Dermis blood vessel endothelial cell (primary cell): ENCODE data around the gene ALX3. TPM values are rescaled to one million over a fixed set of nuclear protein-coding genes. Genes with fewer than 3 reads are reported as not detected.

Source experiments
- DNase-seq: peaks from one replicate; pipeline ENCODE4 v3.0.0; 2010
- total RNA-seq: library from RNA; depleted of rRNA; stranded (reverse); fragments of >200 nt; gene quantifications from 2 replicates; pipeline ENCODE4 v1.2.3, GENCODE V29; 2014

The ALX3 gene
- not detected in 2 replicates for total RNA-seq

- no peak for DNase-seq
These were observed at the start of gene ALX3 for GRCh38 chr1:110070671-110071242. TSS of gene ALX3 (minus strand) at chr1:110070672. CDS start at chr1:110070612, 60 bp downstream.

GRCh38 chr1:110119843-110120242 is 49.4 kb upstream of the ALX3 start:
- no peak for DNase-seq

DNA sequence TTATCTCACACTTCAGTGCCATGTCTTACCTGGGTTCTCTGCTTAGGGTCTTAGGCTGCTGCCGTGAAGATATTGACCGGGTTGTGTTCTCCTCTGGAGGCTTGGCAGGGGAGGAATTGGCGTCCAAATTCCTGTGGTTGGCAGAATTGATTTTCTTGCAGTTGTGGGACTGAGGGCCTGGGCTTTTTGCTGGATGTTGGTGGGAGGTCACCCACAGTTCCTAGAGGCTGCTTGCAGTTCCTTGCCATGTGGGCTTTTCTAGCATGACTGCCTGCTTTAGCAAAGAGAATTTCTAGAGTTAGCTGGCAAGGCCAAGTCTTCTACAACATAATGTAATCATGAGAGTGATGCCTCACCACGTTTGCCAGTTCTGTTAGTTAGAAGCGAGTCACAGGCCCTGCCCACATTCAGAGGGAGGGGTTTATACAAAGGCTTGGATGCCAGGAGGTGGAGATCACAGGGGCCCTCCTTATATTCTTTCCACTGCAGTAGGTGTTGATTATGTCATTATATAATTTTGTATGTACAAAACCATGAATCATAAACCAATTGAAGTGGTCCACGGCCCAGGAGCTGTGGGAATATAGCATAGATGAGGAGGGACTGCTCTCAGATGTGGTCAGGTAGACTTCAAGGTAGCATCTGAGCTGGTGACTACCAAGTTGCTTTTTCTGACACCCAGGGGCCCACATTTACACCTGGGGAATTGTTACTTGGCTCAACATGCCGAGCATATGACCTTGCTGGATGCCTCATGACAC is 48.3 kb upstream of the ALX3 start:
- DNase-seq, result no peak

GRCh38 chr1:110114784-110115183 is 44.3 kb upstream of the ALX3 start:
- DNase-seq, result no peak

DNA sequence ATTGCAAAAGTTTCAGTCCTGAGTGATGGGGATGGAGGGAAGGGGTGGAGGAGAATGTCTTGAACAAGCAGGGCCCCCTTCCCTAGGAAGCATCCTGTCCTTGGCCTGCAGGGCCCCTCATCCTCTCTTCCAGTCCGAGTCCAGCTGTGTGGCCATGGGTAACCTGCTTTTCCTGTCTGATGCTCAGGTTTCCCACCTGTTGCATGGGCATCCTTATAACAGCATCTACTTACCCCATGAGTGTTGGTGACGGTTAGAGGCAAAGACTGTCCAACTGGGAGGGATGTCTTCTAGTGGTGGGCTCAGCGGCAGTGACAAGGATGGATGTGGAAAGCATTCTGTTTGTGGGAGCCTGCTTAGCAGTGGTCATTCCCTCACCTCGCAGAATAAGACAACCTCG is 43.7 kb upstream of the ALX3 start:
- DNase-seq, result no peak

DNA sequence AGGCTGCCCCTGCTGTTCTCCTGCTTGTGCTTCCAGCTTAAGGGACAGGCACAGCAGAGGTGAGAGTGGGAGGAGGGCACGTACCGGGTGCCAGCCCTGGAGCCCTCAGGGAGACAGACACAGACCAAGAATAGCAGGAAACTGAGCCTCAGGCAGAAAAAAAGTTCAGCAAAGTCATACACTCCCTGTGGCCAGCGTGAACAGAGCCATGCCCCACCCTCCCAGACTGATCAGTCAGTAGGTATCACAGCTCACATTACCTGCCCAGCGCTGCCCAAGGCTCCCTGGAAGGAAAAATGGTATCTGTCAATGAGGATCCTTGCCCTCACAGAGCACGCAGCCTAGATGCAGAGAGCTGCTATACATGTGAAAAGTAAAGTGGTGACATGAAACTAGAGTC is 43.1 kb upstream of the ALX3 start:
- DNase-seq, result no peak

GRCh38 chr1:110112656-110113055 is 42.2 kb upstream of the ALX3 start:
- no peak for DNase-seq

DNA sequence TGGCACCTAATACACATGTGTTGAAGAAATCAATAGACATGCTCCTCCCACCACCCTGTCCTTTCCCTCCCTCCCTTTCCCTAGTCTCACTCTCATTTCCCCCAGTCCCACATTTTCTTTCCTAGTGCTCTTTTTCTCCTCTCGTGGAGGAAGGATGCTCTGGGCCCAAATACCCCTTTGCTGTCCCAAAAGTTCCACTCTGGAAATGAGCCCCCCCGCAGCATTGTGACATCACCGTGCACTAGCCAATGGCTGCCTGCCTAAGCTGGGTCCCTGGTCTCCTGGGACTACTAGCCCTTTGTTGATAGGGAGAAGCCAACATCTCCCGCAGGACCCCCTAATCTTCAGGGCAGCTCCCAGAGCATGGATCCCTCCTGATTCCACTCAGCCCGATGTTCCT is 41.7 kb upstream of the ALX3 start, which contains the start of gene UBL4B:
TSS of gene UBL4B (plus strand) at position 301 of the 400 bp plus-strand sequence. CDS start at position 393, 92 bp downstream.
- DNase-seq, result no peak

GRCh38 chr1:110111081-110111480 is 40.6 kb upstream of the ALX3 start:
- no peak for DNase-seq

DNA sequence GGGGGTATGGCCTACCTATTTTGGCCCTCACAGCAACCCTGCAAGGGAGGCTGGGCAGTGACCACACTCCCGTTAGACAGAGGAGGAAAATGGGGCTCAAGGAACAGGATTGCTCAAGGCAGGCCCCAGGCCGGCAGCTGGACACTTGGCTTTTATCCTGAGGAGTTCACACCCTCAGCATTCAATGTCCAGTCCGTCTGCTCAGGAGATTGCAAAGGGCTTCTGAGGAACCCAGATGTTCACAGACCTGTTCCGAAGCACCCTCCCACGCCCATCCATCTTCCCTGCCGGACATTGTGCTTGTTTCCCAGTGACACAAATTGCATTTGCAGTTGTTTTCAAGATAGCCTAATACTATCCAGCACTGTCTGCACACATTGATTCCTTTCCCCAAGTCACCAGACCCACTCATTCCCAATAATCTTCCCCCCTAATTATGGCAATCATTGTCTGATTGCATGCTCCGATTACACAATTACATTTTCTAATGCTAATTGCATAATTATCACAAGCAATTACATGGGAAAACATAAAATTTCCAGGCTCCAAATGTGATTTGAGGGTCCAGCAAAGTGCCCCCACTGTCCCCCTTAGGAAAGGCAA is 37.5 kb upstream of the ALX3 start:
- DNase-seq, result no peak

DNA sequence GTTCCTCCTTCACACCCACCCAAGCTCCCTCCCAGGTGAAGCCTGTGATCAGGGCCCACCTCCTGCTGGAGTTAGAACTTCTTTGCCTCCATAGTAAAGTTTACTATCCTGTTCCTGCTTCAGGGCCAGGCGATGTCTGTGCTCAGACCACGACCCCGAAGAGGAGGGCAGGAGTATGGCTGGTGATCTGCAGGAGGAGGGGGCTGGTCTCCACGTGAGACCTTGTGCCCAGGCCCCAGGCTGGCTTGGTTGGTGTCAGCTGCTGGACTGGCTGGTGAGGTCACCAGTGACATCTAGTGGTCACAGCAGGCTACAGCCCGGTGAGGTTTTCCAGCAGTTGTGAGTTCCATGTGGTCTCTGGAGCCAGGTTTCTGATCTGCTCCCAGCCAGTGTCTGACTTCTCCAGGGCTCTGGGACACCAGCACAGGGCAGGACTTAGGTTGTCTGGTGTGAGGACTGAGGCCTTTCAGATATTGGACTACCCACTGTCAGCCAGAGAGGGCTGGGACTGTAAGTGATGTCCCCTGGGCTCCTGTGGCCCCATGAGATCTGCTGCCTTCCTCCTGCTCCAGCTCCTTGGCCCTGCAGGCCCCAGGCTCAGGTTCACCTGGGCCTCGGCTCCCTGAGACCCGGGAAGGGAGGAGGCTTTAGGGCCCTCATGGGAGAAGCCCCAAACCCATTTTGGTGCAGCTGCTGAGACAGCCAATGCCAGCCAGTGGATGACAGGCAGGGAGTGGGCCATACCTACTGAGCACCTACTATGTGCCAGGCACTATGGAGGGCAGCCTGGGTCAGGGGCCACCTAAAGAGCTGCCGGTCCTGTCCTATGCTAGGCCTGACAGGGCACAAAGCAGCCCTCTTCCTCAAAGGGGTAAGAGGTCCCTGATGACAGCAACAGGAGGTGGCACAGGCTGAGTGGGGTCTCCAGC is 35.8 kb upstream of the ALX3 start:
- DNase-seq, result peak; percentile 86

DNA sequence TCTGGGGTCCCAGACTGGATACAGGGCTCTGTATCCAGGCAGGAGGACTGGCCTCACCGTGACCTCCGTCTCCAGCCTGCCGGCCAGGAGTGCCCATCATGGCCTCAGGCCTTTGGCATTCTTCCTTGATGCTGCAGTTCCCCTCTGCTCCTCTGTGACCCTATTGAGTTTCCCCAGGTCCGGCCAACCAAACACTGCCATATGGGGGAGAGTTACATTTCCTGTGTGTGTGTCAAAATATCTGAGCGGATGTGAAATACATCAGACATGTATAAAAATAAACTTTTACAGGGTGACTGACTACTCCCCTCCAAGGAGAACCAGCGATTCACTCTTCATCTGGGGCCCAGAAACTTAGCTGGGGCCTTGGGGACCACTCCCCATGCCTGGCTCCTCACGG is 31.6 kb upstream of the ALX3 start:
- DNase-seq, result no peak

DNA sequence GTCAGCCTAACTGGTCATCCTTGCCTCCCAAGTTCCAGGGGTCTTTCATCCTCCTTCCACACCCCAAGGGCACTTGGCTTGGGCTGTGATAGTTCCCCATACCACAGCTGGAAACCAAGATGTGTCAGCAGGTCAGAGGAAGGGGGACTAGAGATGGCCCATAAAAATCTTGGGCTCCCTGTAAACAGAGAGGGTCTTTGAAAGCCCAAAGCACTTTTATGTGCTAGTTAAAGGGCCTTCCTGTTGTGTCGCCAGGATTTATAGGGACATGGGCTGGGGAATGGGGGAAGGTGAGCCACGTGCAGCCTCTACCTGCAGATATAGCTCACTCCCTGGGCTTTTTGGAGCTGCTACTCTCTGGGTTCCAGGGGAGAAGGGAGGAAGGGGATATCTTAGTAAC is 29.9 kb upstream of the ALX3 start:
- no peak for DNase-seq

- DNase-seq, result no peak
These were observed 28.0 kb upstream of the ALX3 start for GRCh38 chr1:110098222-110099026.

GRCh38 chr1:110097507-110098221 is 27.2 kb upstream of the ALX3 start:
- DNase-seq, result no peak

GRCh38 chr1:110094931-110095654 is 24.6 kb upstream of the ALX3 start:
- no peak for DNase-seq

DNA sequence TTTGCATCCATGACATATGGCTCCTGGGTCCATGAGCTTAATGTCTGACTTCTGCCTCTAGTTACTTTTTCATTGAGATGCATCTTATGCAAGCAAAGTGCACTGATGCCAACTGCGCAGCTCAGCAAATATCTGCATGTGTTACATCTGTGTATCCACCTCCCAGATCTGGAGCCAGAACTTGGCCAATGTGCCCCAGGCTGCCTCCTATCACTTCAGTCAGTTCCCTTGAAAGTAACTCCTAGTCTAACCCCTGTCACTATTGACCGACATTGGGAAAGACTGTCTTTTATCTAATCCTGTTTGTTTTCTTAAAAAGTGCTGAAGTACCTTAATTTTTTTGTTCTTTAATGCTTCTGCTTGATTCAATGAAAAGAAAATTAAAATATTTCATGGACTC is 22.5 kb upstream of the ALX3 start:
- no peak for DNase-seq

DNA sequence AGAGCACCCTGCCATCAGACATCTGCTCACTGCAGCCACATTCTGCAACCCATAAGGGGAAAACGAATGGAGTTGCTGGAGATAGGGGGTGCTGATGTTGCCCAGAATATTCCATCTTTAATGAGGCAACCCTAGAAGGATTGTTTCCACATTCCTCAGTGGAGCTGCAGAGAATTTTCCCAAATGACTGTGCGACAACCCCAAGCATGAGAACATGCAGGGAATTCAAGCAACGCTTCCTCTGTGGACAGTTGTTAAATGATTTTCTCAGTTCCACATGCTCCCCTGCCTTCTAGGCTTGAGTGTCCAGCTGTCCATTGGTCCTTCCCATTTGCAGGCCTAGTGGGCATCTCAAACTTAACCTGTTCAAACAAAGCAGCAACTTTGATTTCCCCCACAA is 21.3 kb upstream of the ALX3 start:
- DNase-seq, result no peak

DNA sequence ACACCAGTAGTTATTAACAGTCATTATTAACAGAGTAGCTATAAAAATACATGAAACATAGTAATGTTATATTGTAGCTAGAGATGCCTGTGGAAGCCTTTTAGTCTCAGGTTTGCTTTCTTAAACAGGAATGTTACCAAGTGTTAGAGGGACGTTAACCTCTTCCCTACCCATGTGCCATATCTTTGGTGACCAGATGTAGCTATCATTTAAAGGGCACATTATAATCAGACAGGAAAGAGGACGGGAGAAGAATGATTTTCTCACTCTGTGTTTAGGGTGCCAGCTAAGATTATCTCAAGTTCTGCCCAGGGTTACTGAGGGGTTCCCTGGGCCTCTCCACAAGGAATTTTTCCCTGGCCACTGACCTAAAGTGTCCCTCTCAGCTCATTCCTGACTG is 20.9 kb upstream of the ALX3 start:
- DNase-seq, result no peak

- no peak for DNase-seq
These were observed 19.2 kb upstream of the ALX3 start for GRCh38 chr1:110089561-110090275.
